GM12891 (cell line): Measurements from ENCODE around the gene CCNQ.
A peak's percentile ranks its signal among the peaks of the same experiment; 100 is the strongest.
"Not testable (repeated sequence)": the region's sequence is repeated elsewhere in the genome, so short reads cannot be mapped to it uniquely, and the experiment has no call there.

ENCODE experiments used
- DNase-seq: peaks from one replicate; pipeline ENCODE4 v3.0.0; 2011; ENCODE audit warnings: low spot score; ENCODE audit not compliant: insufficient read length
- FAIRE-seq: peaks from 2 replicates; lab custom pipeline; 2011; peaks lifted over from hg19 to GRCh38; lab: Jason Lieb, UNC
- PAX5 ChIP-seq: IDR thresholded peaks from 2 replicates; pipeline ENCODE4 v1.6.1; 2011; ENCODE audit warnings: low read length, moderate library complexity, mild to moderate bottlenecking; ENCODE audit not compliant: insufficient read depth, severe bottlenecking
- POLR2A ChIP-seq: IDR thresholded peaks from 2 replicates; pipeline ENCODE4 v1.6.1; 2011; ENCODE audit warnings: low read depth, low read length, control low read depth
- POLR2AphosphoS5 ChIP-seq: IDR thresholded peaks from 2 replicates; pipeline ENCODE4 v1.6.1; 2011; ENCODE audit warnings: low read depth, low read length, control low read depth
- POU2F2 ChIP-seq: IDR thresholded peaks from 2 replicates; pipeline ENCODE4 v1.6.1; 2011; ENCODE audit warnings: low read depth, mild to moderate bottlenecking, control low read depth, low read length, moderate library complexity
- SPI1 ChIP-seq: IDR thresholded peaks from 2 replicates; pipeline ENCODE4 v1.6.1; 2011; ENCODE audit warnings: low read depth, low read length, control low read depth
- TAF1 ChIP-seq: IDR thresholded peaks from 2 replicates; pipeline ENCODE4 v1.6.1; 2011; ENCODE audit warnings: low read depth, low read length, control low read depth

CCNQ gene

DNA sequence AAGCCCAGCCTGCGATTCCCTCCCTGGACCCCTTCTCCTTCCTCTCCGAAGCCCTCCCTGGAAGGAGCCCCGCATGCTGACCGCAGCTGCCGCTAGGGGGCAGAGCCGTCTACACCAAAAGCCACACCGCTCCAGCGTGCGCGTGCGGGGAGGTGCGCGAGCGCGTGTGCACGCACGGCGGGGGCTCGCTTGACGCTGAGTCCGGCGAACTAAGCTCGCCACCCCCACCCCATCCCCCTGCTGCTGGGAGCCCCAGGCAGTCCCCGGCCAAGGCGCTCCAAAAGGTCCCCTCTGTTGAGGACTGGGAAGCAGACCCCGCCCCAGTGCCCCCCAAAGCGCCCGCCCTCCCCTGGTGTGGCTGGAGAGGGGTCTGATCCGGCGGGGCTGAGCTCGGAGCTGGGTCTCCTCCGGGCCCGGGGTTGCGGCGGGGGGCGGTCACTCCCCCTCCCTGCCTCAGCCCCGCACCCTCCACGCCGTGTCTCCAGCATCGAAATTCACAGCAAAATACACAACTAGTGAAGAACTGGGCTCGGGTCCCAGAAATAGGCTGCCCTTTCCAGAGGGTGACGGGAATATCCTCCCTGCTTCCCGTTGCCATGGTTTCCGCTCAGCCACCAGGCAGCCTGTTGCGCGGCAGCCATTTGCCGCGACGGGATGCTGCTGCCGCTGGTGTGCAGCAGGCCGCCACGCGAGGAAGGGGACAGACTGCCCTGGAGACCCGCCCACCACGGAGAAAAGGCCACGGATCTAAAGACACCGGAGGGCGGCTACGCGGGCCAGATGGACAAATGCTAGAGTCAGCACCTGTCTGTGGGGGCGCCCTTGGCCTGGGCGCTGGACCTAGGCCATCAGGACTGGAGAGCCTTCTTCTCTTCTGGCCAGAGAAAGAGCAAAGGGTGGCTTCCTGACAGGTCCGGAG, 11.2 kb upstream of the CCNQ start:
- peak; percentile 88 for FAIRE-seq

DNA sequence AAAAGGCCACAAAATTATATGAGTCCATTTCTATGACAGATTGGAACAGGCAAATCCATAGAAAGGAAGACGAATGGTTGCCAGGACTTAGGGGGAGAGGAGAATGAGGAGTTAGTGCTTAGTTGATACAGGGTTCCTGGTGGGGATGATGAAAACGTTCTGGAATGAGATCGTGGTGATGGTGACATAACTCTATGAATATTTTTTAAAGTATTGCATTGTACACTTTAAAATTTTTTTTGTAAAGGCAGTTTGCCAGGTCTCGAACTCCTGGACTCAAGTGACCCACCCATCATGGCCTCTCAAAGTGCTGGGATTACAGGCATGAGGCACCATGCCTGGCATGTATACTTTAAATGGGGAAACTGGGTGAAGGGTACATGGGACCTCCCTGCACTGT, 9.9 kb upstream of the CCNQ start:
- TF ChIP-seq POU2F2 (no peak), SPI1 (no peak), POLR2AphosphoS5 (no peak)
- FAIRE-seq (no peak), DNase-seq (no peak)

More for the DNA sequence above, 11.2 kb upstream of the CCNQ start:
- TF ChIP-seq POLR2AphosphoS5 (no peak), SPI1 (no peak), POLR2A (no peak), TAF1 (no peak), PAX5 (no peak), POU2F2 (no peak)
- DNase-seq, result peak; percentile 63

DNA sequence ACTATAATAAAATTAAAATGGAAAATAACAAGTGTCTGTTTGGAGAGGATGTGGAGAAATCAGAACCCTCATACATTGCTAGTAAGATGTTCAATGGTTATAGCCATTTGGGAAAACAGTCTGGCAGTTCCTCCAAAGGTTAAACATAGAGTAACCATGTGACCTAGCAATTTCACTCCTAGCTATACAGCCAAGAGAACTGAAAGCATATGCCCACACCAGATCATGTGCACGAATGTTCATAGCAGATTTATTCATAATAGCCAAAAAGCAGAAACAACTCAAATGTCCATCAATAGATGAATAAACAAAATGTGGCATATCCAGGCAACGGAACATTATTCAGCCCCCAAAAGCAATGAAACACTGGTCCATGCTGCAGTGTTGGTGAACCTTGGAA, 9.4 kb upstream of the CCNQ start:
- FAIRE-seq, result peak; percentile 81
- TF ChIP-seq SPI1, result peak; percentile 28; the same call in 1 of the 2 replicates
- no peak for TF ChIP-seq POU2F2

GRCh38 chrX:153606503-153606902, 7.6 kb upstream of the CCNQ start:
- TF ChIP-seq PAX5 (no peak), POU2F2 (no peak), POLR2A (no peak), POLR2AphosphoS5 (no peak), SPI1 (no peak), TAF1 (no peak)
- DNase-seq, result no peak
- no peak for FAIRE-seq

More for the DNA sequence above, 9.4 kb upstream of the CCNQ start:
- no peak for DNase-seq

GRCh38 chrX:153604666-153605380, 5.9 kb upstream of the CCNQ start:
- DNase-seq, FAIRE-seq: not testable (repeated sequence)

DNA sequence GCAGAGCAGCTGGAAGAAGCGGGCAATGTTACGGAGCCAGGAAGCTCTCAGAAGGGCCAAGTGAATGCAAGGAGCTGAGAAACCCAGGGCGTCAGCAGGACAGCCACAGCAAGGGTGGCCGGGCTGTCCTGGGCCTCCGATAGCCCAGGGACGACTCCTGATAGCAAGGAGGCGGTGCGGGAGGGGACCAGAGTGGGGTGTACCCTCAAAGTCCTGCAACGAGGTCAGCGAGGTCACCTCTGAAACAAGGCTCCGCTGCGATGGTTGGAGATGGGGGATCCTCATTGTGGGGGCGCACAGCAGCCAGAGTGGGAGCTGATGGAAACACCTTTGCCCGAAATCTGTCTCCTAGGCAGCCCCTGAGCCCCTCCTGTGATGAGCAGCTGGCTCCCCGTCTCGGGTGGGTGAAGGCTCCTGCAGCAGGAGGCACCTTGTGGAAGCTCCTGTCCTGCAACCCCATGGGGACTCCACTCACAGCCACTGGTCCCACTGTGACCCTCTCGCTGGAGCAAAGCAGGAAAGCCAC, 4.3 kb upstream of the CCNQ start:
- FAIRE-seq, result no peak
- no peak for TF ChIP-seq PAX5
- TF ChIP-seq POLR2AphosphoS5, result no peak
- no peak for TF ChIP-seq POU2F2
- no peak for TF ChIP-seq POLR2A
- TF ChIP-seq SPI1, result no peak
- TF ChIP-seq TAF1, result no peak
- no peak for DNase-seq

DNA sequence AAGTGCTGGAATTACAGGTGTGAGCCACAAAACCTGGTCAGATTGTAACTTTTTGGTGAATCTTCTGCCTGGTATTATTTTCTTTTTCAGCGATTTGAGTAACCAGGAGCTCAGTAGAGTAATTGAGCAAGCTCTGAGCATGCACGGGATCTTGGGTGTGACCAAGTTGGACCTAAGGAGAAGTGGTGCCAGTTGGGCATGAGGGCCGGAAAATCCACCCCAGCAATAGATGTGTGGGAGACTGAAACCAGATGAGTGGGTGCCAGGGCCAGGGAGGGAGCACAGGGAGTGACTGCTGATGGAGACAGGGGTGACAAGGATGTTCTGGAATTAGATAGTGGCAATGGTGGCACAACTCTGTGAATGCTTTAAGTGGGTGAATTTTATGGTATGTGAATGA, 3.7 kb upstream of the CCNQ start:
- FAIRE-seq (no peak), DNase-seq (no peak)
- TF ChIP-seq PAX5, result no peak
- no peak for TF ChIP-seq POLR2AphosphoS5

GRCh38 chrX:153601511-153602110, 2.7 kb upstream of the CCNQ start:
- no peak for DNase-seq
- no peak for FAIRE-seq
- TF ChIP-seq SPI1 (no peak), POLR2AphosphoS5 (no peak), POLR2A (no peak), TAF1 (no peak), PAX5 (no peak), POU2F2 (no peak)

- TF ChIP-seq POLR2AphosphoS5 (no peak), SPI1 (no peak), PAX5 (no peak), POLR2A (no peak), POU2F2 (no peak), TAF1 (no peak)
- FAIRE-seq, result no peak
- no peak for DNase-seq
These were observed 2.0 kb upstream of the CCNQ start for GRCh38 chrX:153600921-153601320.

GRCh38 chrX:153600032-153600373, 1.1 kb upstream of the CCNQ start:
- TF ChIP-seq POU2F2 (no peak), SPI1 (no peak), POLR2A (no peak), PAX5 (no peak), POLR2AphosphoS5 (no peak), TAF1 (no peak)
- no peak for DNase-seq
- no peak for FAIRE-seq
